H1 (cell line): ENCODE data around the gene DARS1. TPM values are rescaled to one million over a fixed set of nuclear protein-coding genes. Genes with fewer than 3 reads are reported as not detected.

Experiments used
- CTCF ChIA-PET: fragments of 300-600 bp; sonication (Branson Sonifier 250); formaldehyde crosslinking; loops from one replicate; lab custom pipeline; 2021; ENCODE audit not compliant: partially characterized antibody; lab: Charles Lee
- POLR2A ChIA-PET: fragments of 300-600 bp; sonication (Branson Sonifier 250); formaldehyde crosslinking; loops from one replicate; lab custom pipeline; 2021; ENCODE audit warnings: inconsistent platforms; ENCODE audit not compliant: partially characterized antibody; lab: Charles Lee
- DNase-seq, 2 experiments: peaks; one replicate each; pipeline versions ENCODE4 v3.0.0 to v3.0.0-alpha.2; 2010 to 2022; ENCODE audit warnings: low spot score in 2 of 2, low read depth in 1 of 2, mixed read lengths in 1 of 2
- FAIRE-seq: peaks from 2 replicates; lab custom pipeline; 2011; peaks lifted over from hg19 to GRCh38; lab: Jason Lieb, UNC
- H2AFZ ChIP-seq: 2 replicates; pipeline ENCODE4 v1.8.1; 2012; ENCODE audit warnings: low read length, inconsistent platforms
- H2AK5ac ChIP-seq: 2 replicates; pipeline ENCODE4 v1.6.1; 2013; ENCODE audit warnings: low read depth, low read length
- H2BK120ac ChIP-seq: replicated peaks from 2 replicates; pipeline ENCODE3; 2013; ENCODE audit warnings: low read depth, low read length, inconsistent platforms
- H2BK12ac ChIP-seq: 2 replicates; pipeline ENCODE4 v1.6.1; 2013; ENCODE audit warnings: low read depth, low read length
- H2BK15ac ChIP-seq: 2 replicates; pipeline ENCODE4 v1.6.1; 2013; ENCODE audit warnings: low read length
- H2BK20ac ChIP-seq: 2 replicates; pipeline ENCODE4 v1.6.1; 2013; ENCODE audit warnings: low read length
- H2BK5ac ChIP-seq: 2 replicates; pipeline ENCODE4 v1.6.1; 2013; ENCODE audit warnings: low read depth, low read length
- H3K14ac ChIP-seq: 2 replicates; pipeline ENCODE4 v1.6.1; 2013; ENCODE audit warnings: inconsistent platforms; ENCODE audit not compliant: insufficient read length
- H3K18ac ChIP-seq: 2 replicates; pipeline ENCODE4 v1.6.1; 2013; ENCODE audit warnings: low read length; ENCODE audit errors: extremely low read depth
- H3K23ac ChIP-seq: 2 replicates; pipeline ENCODE4 v1.6.1; 2013; ENCODE audit warnings: inconsistent platforms; ENCODE audit not compliant: insufficient read length
- H3K23me2 ChIP-seq: 2 replicates; pipeline ENCODE4 v1.6.1; 2013; ENCODE audit warnings: low read depth, low read length
- H3K27ac ChIP-seq: 2 replicates; pipeline ENCODE4 v1.6.1; 2011; ENCODE audit warnings: low read depth, low read length, inconsistent platforms
- H3K27me3 ChIP-seq, 4 experiments: replicated peaks in 1 of 4; 1 replicate in 1 of 4; 2 replicates in 3 of 4; pipeline versions ENCODE4 v1.6.1 to v1.8.1; 2011 to 2013; ENCODE audit warnings: low read length in 3 of 4, mild to moderate bottlenecking in 3 of 4, inconsistent platforms in 2 of 4, mixed read lengths in 2 of 4, moderate library complexity in 1 of 4; ENCODE audit not compliant: control insufficient read depth in 3 of 4, insufficient read depth in 3 of 4; ENCODE audit errors: extremely low read depth in 1 of 4
- H3K36me3 ChIP-seq, 4 experiments: 2 replicates each; pipeline versions ENCODE4 v1.6.1 to v1.8.1; 2011 to 2013; ENCODE audit warnings: mild to moderate bottlenecking in 4 of 4, low read length in 3 of 4, moderate library complexity in 2 of 4, control low read depth in 1 of 4, inconsistent platforms in 1 of 4; ENCODE audit not compliant: insufficient read depth in 4 of 4, control insufficient read depth in 2 of 4
- H3K4ac ChIP-seq: replicated peaks from 2 replicates; pipeline ENCODE3; 2013; ENCODE audit warnings: low read length, low read depth, mixed read lengths, inconsistent platforms; ENCODE audit not compliant: insufficient read length
- H3K4me1 ChIP-seq, 4 experiments: replicated peaks in 1 of 4; 1 replicate in 1 of 4; 2 replicates in 3 of 4; pipeline versions ENCODE4 v1.6.1 to v1.8.1; 2011 to 2013; ENCODE audit warnings: low read length in 3 of 4, inconsistent platforms in 2 of 4, mixed read lengths in 1 of 4; ENCODE audit not compliant: insufficient read depth in 4 of 4, control insufficient read depth in 3 of 4
- H3K4me2 ChIP-seq, 2 experiments: 2 replicates each; pipeline versions ENCODE4 v1.6.1 to v1.8.1; 2011 to 2013; ENCODE audit warnings: low read depth in 2 of 2, low read length in 2 of 2, control low read depth in 1 of 2, inconsistent platforms in 1 of 2, mild to moderate bottlenecking in 1 of 2; ENCODE audit not compliant: insufficient read depth in 1 of 2
- H3K4me3 ChIP-seq, 4 experiments: fragments of 200-600, 300-600 bp in 1 of 4; sonication (generic), shearing (Covaris generic), sonication (Bioruptor Twin) in 1 of 4; 2 replicates each; pipeline versions ENCODE4 v1.5.1 to v1.8.1; 2011 to 2016; ENCODE audit warnings: low read length in 4 of 4, low read depth in 3 of 4, control low read depth in 2 of 4, inconsistent platforms in 2 of 4, mild to moderate bottlenecking in 2 of 4, mixed read lengths in 1 of 4, moderate library complexity in 1 of 4; ENCODE audit not compliant: insufficient read depth in 2 of 4; ENCODE audit errors: extremely low read depth in 1 of 4
- H3K56ac ChIP-seq: replicated peaks from 2 replicates; pipeline ENCODE3; 2013; ENCODE audit warnings: low read depth, mild to moderate bottlenecking, mixed read lengths, low read length, inconsistent platforms; ENCODE audit not compliant: insufficient read length
- H3K79me1 ChIP-seq: 2 replicates; pipeline ENCODE4 v1.6.1; 2013; ENCODE audit warnings: low read depth, low read length, control low read depth
- H3K79me2 ChIP-seq, 2 experiments: 2 replicates each; pipeline versions ENCODE4 v1.6.1 to v1.8.1; 2012 to 2013; ENCODE audit warnings: low read length in 2 of 2, mild to moderate bottlenecking in 2 of 2, inconsistent platforms in 1 of 2; ENCODE audit not compliant: insufficient read depth in 2 of 2, control insufficient read depth in 1 of 2
- H3K9ac ChIP-seq, 4 experiments: replicated peaks in 1 of 4; 1 replicate in 1 of 4; 2 replicates in 3 of 4; pipeline versions ENCODE4 v1.6.1 to v1.8.1; 2011 to 2013; ENCODE audit warnings: low read depth in 3 of 4, low read length in 3 of 4, control low read depth in 2 of 4, mild to moderate bottlenecking in 2 of 4, moderate library complexity in 2 of 4, inconsistent platforms in 1 of 4; ENCODE audit errors: extremely low read depth in 1 of 4
- H3K9me3 ChIP-seq, 2 experiments: 2 replicates each; pipeline versions ENCODE4 v1.6.1 to v1.8.1; 2012 to 2013; ENCODE audit warnings: mild to moderate bottlenecking in 2 of 2, moderate library complexity in 2 of 2, control low read depth in 1 of 2, inconsistent platforms in 1 of 2, low read depth in 1 of 2, low read length in 1 of 2, mixed read lengths in 1 of 2; ENCODE audit not compliant: insufficient read depth in 2 of 2
- H4K20me1 ChIP-seq, 2 experiments: replicated peaks in 1 of 2; 2 replicates each; pipeline versions ENCODE3 to v1.8.1; 2011 to 2013; ENCODE audit warnings: inconsistent platforms in 2 of 2, low read length in 2 of 2, mild to moderate bottlenecking in 1 of 2; ENCODE audit not compliant: insufficient read depth in 2 of 2, control insufficient read depth in 1 of 2
- H4K5ac ChIP-seq: 2 replicates; pipeline ENCODE4 v1.6.1; 2013; ENCODE audit warnings: low read length, low read depth, mixed read lengths, inconsistent platforms; ENCODE audit not compliant: insufficient read length
- H4K8ac ChIP-seq: 2 replicates; pipeline ENCODE4 v1.8.0; 2013; ENCODE audit warnings: mild to moderate bottlenecking, moderate library complexity, low read length, inconsistent platforms; ENCODE audit not compliant: insufficient read depth; ENCODE audit errors: extremely low read depth
- H4K91ac ChIP-seq: replicated peaks from 2 replicates; pipeline ENCODE3; 2013; ENCODE audit warnings: low read length, mixed read lengths, inconsistent platforms; ENCODE audit not compliant: insufficient read length
- ATF3 ChIP-seq: IDR thresholded peaks from 2 replicates; pipeline ENCODE4 v1.6.1; 2011; ENCODE audit warnings: low read depth, mild to moderate bottlenecking, low read length; ENCODE audit not compliant: insufficient read depth
- BACH1 ChIP-seq: IDR thresholded peaks from 2 replicates; pipeline ENCODE4 v1.6.1; 2012; ENCODE audit warnings: low read length, improper control_type of control experiment
- CHD1 ChIP-seq: IDR thresholded peaks from 2 replicates; pipeline ENCODE4 v1.6.1; 2012; ENCODE audit warnings: low read depth, low read length, improper control_type of control experiment
- EGR1 ChIP-seq: IDR thresholded peaks from 2 replicates; pipeline ENCODE4 v1.6.1; 2011; ENCODE audit warnings: low read depth, low read length, borderline replicate concordance
- EZH2 ChIP-seq: fragments of 200-600 bp; sonication (generic); IDR thresholded peaks from 2 replicates; pipeline ENCODE4 v1.7.1; 2012; ENCODE audit warnings: low read depth, mild to moderate bottlenecking, moderate library complexity, low read length, inconsistent platforms; ENCODE audit not compliant: severe bottlenecking
- FOSL1 ChIP-seq: IDR thresholded peaks from 2 replicates; pipeline ENCODE4 v1.6.1; 2011; ENCODE audit warnings: mild to moderate bottlenecking, low read depth, low read length, moderate library complexity; ENCODE audit not compliant: insufficient read depth
- GTF2F1 ChIP-seq: IDR thresholded peaks from 2 replicates; pipeline ENCODE4 v1.6.1; 2012; ENCODE audit warnings: low read depth, low read length, improper control_type of control experiment, borderline replicate concordance
- HDAC6 ChIP-seq: IDR thresholded peaks from one replicate; pipeline ENCODE4 v1.7.1; 2012; ENCODE audit warnings: low read depth, mild to moderate bottlenecking, inconsistent platforms, low read length, moderate library complexity
- JUN ChIP-seq: IDR thresholded peaks from 2 replicates; pipeline ENCODE4 v1.6.1; 2011; ENCODE audit warnings: low read depth, mild to moderate bottlenecking, improper control_type of control experiment, low read length
- NANOG ChIP-seq: IDR thresholded peaks from 2 replicates; pipeline ENCODE4 v1.6.1; 2011; ENCODE audit warnings: low read length, low read depth, mild to moderate bottlenecking, inconsistent platforms; ENCODE audit not compliant: insufficient read depth, poor library complexity, severe bottlenecking
- NRF1 ChIP-seq: IDR thresholded peaks from 2 replicates; pipeline ENCODE4 v1.6.1; 2011; ENCODE audit warnings: mild to moderate bottlenecking, low read depth, low read length, improper control_type of control experiment
- POU5F1 ChIP-seq: IDR thresholded peaks from 2 replicates; pipeline ENCODE4 v1.6.1; 2011; ENCODE audit warnings: low read depth, mild to moderate bottlenecking, low read length, moderate library complexity
- TBP ChIP-seq: IDR thresholded peaks from 2 replicates; pipeline ENCODE4 v1.6.1; 2011; ENCODE audit warnings: low read depth, low read length, improper control_type of control experiment
- YY1 ChIP-seq: IDR thresholded peaks from 2 replicates; pipeline ENCODE4 v1.6.1; 2011; ENCODE audit warnings: low read depth, mild to moderate bottlenecking, low read length
- WGBS, 2 experiments: shearing (Covaris generic) in 1 of 2; methylation state at CpG; one replicate each; pipeline versions ENCODE4 v1.1.6 to v1.1.7; 2013 to 2015; ENCODE audit warnings: low lambda C conversion rate in 2 of 2, mixed read lengths in 2 of 2, inconsistent platforms in 1 of 2, low coverage in 1 of 2, missing lambda C conversion rate in 1 of 2; ENCODE audit not compliant: insufficient replicate concordance in 2 of 2, insufficient coverage in 1 of 2, insufficient read length in 1 of 2; ENCODE audit errors: extremely low coverage in 1 of 2, missing lambda C conversion rate in 1 of 2; 5-methylcytosine and 5-hydroxymethylcytosine counted together
- polyA plus RNA-seq, 7 experiments: library from polyadenylated mRNA; depleted of rRNA in 3 of 7; stranded (reverse) in 5 of 7; unstranded in 2 of 7; fragments of >200 nt in 5 of 7; fragments of 200-250 nt in 2 of 7; gene quantifications; 1 replicate in 5 of 7; 2 replicates in 1 of 7; 4 replicates in 1 of 7; pipeline versions ENCODE4 v1.2.1 to v1.2.3, GENCODE V29; 2011 to 2013; ENCODE audit warnings: missing spikeins in 2 of 7, mixed read lengths in 2 of 7
- total RNA-seq: library from RNA; stranded (reverse); fragmentation: NEBNext Ultra II Directional; extraction: Animal tissue kit (Norgen Biotek cat#: 25700); gene quantifications from 2 replicates; pipeline ENCODE4 v1.2.1, GENCODE V29; 2021

Gene DARS1
- total and polyA plus RNA-seq, 2 of the 8 experiments (the other 6 are each of a cell fraction or from before 2014, with no cell fraction given): 61.7 to 85.9 TPM

GRCh38 chr2:136029149-136029548 is 43.7 kb upstream of the DARS1 start:
- Histone ChIP-seq H3K23ac (no peak overlapping the region), H3K9ac (no peak overlapping the region), H4K5ac (no peak overlapping the region), H3K4ac (no peak overlapping the region), H2BK120ac (no peak overlapping the region), H2BK12ac (no peak overlapping the region), H2BK15ac (no peak overlapping the region), H3K23me2 (peaks cover 6% of the 10 kb centered on the region; the same call in 1 of the 2 replicates), H3K56ac (no peak overlapping the region), H3K4me3 (no peak overlapping the region), H2BK20ac (no peak overlapping the region), H4K91ac (no peak overlapping the region), H3K4me1 (peaks cover 0 to 11% (median 2%) of the 10 kb centered on the region in 4 experiments; a peak in 4 of 7 replicates), H2AFZ (no peak overlapping the region), H4K20me1 (no peaks in the 10 kb centered on the region), H3K27ac (no peak overlapping the region), H3K27me3 (peaks cover 0 to 4% (median 2%) of the 10 kb centered on the region in 4 experiments; a peak in 1 of 7 replicates), H3K4me2 (no peak overlapping the region), H2BK5ac (no peak overlapping the region), H3K79me2 (no peaks in the 10 kb centered on the region), H3K14ac (no peak overlapping the region), H3K36me3 (no peaks in the 10 kb centered on the region), H2AK5ac (no peak overlapping the region), H4K8ac (no peak overlapping the region), H3K9me3 (no peaks in the 10 kb centered on the region), H3K18ac (no peak overlapping the region), H3K79me1 (no peaks in the 10 kb centered on the region)
- ChIA-PET CTCF (interaction anchor here (1.1 to 1.2 kb wide), 2 partner anchors 19 to 32 kb away, joined by 3 to 4 read pairs; no protein-coding TSS in a partner anchor), POLR2A (no interaction called here)
- no peak for FAIRE-seq
- WGBS, 2 experiments: 88% methylated on average over 6 of the region's 6 CpGs; no CpG with 5 or more reads in 1 of the 2 experiments
- no peak for DNase-seq
- no peak for TF ChIP-seq YY1
- TF ChIP-seq NANOG: no peak
- no peak for TF ChIP-seq JUN
- no peak for TF ChIP-seq CHD1
- TF ChIP-seq FOSL1: no peak
- TF ChIP-seq HDAC6: no peak
- no peak for TF ChIP-seq POU5F1
- TF ChIP-seq NRF1: no peak
- TF ChIP-seq ATF3: no peak
- TF ChIP-seq EGR1: no peak
- TF ChIP-seq EZH2: no peak
- TF ChIP-seq TBP: no peak
- no peak for TF ChIP-seq GTF2F1
- TF ChIP-seq BACH1: no peak
